B cell (primary cell): ENCODE results near the gene SMAGP.

ENCODE experiments used
- CTCF ChIP-seq: fragments of 200-600 bp; IDR thresholded peaks from one replicate; pipeline ENCODE4 v1.8.0; 2022; ENCODE audit warnings: antibody characterized with exemption, mild to moderate bottlenecking
- EZH2 ChIP-seq: IDR thresholded peaks from 2 replicates; pipeline ENCODE4 v1.6.1; 2012; ENCODE audit warnings: borderline replicate concordance, low read depth, mild to moderate bottlenecking, moderate library complexity, low read length; ENCODE audit not compliant: insufficient read depth, poor library complexity, severe bottlenecking

- TF ChIP-seq CTCF (no peak), EZH2 (no peak)
These were observed 44.4 kb downstream of the SMAGP start for GRCh38 chr12:51225771-51226170.
